GM18508 (cell line): Measurements from ENCODE around the gene GRWD1.

ENCODE experiments used
- ATAC-seq: cut with Tn5 transposase; IDR thresholded peaks from one replicate; pipeline ENCODE4 v1.9.1; 2021; ENCODE audit warnings: moderate number of reproducible peaks; ENCODE audit not compliant: insufficient read depth, unreplicated experiment

Gene GRWD1

DNA sequence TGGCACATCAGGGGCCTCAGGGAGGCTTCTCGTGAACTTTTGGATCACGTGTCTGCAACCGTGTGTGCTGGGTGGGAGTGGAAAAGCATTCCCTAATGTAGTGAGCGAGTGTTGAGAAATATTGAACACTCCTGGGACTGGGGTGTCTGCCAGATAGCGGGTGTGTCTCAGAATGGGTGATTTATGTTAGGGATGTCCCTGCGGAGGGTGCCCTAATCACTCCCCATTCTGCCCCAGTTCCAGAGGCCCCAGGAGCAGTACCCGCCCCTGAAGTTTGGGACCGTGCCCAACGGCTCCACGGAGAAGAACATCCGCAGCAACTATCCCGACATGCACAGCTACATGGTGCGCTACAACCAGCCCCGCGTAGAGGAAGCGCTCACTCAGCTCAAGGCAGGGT lies 24.2 kb upstream of the GRWD1 start:
- ATAC-seq: no peak

DNA sequence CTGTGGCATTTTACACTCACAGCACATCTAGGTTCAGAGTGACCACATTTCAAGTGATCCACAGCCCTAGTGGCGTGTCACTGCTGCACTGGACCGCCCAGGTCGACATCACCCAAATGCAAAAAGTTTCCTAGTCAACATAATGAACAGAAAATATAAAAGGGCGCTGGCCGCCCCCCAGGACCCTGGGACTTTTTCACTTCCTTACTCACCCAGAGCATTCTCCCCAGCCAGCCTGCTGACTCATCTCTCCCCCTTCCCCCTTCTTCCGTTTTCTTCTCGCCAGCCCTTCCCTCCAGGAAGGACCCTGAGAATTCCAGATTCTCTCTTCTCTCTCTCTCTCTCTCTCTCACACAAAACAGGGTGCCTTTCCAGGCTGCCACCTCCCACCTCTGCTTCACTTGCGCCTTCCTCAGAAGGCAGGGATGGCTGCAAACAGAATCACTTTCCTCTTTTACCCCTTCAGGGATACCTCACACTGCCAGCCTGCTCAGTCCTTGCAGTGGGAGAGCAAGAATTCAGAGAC lies 21.0 kb upstream of the GRWD1 start:
- ATAC-seq: no peak

DNA sequence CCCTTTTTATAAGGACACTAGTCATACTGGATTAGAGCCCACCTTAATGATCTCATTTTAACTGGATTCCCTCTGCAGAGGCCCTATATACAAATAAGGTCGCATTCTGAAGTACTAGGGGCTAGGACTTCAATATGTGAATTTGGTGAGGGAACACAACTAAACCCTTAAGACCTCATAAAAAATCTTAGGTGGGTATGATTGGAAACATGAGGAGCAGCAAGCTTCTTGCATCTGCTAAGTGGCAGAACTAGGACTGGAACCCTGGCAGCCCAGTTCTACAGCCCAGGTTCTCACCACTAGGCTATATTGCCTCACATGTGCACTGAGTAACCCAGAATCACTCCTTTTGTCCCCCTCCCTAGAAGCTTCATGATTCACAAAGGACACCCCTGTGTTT lies 17.1 kb upstream of the GRWD1 start:
- no peak for ATAC-seq

DNA sequence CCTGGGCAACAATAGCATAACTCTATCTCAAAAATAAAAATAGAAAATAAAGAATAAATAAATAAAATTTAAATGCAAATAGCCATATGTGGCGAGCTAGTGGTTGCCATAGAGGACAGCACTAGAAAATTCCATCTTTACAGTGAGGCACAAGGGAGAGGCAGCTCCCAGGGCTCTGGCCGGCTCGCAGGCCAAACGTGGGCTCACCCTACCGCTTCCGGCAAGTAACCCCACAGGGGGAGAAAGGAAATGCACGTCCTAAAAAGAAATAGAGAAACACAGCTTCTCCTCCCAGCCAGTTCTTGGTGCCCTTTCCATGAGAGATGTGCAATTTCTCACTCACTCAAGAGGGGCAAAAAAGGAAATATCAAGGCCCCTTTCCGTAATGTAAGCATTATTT lies 12.4 kb upstream of the GRWD1 start:
- ATAC-seq: no peak

DNA sequence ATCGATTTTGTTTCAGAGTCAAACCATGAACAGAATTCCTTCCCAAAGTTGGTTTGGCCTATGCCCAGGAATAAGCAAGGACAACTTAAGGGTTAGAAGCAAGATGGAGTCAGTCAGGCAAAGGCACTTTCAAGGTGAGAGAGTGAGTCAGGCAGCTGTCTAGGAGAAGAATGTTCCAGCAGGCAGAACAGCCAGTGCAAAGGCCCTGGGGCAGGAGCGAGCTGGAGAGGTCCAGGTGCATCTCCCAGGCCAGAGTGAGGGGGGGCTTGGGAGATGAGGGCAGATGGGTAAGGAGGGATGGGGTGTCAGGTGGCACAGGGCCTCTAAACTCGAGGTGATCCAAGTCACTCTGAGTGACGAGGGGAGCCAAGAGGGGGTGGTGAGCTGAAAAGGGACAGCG lies 9.2 kb upstream of the GRWD1 start:
- ATAC-seq: no peak

DNA sequence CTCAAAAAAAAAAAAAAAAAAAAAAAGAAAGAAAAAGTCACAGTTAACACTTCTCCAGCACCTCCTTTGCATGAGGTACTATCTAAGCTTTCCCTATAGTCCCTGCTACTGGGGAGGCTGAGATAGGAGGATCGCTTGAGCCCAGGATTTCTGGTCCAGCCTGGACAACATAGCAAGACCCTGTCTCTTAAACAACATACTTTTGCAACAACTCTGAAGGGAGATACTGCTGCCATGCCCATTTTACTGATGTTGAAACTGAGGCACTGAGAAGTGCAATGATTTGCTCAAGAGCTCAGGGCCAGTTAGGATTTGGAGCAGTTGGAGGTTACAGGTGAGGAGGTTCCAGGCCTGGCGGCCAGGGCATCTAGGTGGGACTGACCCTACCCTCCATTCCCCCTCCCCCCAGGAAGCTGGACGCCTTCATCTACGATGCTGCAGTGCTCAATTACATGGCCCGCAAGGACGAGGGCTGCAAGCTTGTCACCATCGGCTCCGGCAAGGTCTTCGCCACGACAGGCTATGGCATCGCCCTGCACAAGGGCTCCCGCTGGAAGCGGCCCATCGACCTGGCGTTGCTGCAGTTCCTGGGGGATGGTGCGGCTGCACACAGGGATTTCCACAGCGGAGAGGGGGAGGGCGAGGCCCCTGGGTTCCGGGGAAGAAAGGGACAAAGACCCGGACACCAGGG lies 4.3 kb upstream of the GRWD1 start:
- ATAC-seq: no peak

DNA sequence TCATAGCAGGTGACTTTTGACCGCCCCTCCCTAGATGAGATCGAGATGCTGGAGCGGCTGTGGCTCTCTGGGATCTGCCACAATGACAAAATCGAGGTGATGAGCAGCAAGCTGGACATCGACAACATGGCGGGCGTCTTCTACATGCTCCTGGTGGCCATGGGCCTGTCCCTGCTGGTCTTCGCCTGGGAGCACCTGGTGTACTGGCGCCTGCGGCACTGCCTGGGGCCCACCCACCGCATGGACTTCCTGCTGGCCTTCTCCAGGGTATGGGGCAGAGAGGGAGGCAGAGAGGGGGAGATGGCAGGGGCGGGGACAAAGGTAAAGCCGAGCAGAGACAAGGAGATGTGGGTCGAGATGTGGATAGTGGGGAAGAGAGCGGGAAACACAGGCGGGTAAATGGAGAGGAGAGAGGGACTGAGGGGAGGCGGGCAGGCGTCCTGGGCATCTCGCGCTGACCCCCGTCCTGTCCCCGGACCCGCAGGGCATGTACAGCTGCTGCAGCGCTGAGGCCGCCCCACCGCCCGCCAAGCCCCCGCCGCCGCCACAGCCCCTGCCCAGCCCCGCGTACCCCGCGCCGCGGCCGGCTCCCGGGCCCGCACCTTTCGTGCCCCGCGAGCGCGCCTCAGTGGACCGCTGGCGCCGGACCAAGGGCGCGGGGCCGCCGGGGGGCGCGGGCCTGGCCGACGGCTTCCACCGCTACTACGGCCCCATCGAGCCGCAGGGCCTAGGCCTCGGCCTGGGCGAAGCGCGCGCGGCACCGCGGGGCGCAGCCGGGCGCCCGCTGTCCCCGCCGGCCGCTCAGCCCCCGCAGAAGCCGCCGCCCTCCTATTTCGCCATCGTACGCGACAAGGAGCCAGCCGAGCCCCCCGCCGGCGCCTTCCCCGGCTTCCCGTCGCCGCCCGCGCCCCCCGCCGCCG lies 3.4 kb upstream of the GRWD1 start:
- ATAC-seq: no peak

DNA sequence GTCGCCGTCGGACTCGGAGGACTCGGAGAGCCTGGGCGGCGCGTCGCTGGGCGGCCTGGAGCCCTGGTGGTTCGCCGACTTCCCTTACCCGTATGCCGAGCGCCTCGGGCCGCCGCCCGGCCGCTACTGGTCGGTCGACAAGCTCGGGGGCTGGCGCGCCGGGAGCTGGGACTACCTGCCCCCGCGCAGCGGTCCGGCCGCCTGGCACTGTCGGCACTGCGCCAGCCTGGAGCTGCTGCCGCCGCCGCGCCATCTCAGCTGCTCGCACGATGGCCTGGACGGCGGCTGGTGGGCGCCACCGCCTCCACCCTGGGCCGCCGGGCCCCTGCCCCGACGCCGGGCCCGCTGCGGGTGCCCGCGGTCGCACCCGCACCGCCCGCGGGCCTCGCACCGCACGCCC lies 2.5 kb upstream of the GRWD1 start:
- ATAC-seq: no peak

DNA sequence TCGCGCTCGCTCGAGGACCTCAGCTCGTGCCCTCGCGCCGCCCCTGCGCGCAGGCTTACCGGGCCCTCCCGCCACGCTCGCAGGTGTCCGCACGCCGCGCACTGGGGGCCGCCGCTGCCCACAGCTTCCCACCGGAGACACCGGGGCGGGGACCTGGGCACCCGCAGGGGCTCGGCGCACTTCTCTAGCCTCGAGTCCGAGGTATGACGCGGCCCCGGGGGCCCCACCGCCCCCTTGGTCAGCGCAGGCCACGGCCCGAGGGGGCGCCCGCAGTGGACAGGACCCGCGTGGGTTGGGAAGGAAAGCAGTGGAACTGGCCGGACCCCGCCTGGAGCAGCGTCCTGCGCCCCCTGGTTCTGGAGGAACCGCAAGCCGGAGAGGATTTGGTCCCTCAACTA lies 2.1 kb upstream of the GRWD1 start:
- ATAC-seq: no peak

DNA sequence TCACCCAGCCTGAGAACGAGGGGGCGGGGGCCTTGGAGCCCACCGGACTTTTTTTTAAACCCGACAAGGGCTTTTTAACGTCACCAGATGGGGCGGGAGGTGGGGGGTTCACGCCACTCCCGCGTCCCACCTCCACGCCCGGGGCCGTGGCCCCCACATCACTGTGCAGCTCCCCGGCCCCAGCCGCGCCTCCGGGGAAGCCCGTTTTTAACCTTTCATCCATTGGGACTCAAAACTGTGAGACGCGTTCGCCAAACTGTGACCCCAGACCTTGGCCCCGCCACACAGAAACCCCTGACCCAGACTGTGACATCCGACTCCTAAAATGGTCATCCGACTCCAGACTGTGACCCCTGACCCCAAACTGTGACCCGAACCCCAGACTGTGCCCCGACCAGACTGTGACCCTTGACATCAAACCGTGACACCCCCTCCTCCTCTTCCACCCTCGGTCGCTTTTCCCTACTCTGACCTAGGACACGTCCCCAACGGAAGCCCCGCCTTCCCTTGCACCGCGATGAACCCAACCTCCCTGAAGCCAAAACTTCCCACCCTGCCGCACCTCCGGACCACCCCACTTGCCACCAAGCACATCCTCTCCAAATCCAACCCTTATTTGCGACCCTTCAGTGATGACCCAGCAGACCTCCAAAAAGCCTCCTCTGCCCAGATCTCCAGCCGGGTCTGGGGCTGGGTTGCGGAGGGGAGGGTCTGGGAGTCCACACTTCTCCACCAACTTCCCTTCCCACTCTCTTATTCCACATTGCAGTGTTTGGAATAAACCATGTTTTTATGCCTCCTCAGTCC lies 1.5 kb upstream of the GRWD1 start:
- no peak for ATAC-seq

DNA sequence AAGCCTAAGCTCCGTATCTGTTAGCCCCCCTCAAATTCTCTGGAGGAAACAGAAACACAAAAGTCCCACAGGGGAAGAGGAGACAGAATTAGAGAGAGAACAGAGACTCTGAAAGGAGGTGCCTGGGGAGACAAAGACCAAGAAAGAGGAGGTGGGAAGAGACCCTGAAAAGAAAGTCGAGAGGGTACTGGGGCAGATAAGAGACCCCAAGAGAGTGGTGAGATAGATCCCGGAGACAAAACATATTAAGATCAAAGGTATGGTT lies 915 bp upstream of the GRWD1 start:
- ATAC-seq: no peak

DNA sequence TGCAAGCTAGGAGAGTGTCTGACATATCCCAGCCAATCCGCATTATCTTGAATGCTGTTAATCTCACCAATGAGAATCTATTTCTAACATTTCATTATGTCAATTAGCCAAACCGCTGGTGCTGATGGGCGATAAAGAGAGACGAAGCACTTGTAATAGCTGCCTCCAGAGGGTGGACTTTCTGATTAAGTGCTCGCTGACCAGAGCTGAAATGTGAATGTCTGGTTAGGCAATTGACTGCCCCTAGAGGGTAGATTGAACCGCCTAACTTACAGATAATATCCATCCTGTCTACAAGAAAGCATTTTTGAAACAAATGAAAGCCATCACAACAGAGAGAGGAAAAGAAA lies 552 bp upstream of the GRWD1 start:
- ATAC-seq: peak; percentile 20

DNA sequence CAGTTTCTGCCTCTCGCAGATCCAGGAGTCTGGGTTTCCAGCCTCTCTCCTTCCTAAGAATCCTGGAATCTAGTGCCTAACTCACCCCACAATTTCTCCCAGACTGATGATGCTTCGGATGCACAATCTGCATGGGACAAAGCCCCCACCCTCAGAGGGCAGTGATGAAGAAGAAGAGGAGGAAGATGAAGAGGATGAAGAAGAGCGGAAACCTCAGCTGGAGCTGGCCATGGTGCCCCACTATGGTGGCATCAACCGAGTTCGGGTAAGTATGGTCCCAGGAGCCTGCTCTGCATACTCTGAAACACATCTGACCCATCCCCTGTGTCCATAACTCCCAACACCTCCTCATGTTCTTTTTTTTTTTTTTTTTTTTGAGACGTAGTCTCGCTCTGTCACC lies 796 bp downstream of the GRWD1 start:
- ATAC-seq: no peak

DNA sequence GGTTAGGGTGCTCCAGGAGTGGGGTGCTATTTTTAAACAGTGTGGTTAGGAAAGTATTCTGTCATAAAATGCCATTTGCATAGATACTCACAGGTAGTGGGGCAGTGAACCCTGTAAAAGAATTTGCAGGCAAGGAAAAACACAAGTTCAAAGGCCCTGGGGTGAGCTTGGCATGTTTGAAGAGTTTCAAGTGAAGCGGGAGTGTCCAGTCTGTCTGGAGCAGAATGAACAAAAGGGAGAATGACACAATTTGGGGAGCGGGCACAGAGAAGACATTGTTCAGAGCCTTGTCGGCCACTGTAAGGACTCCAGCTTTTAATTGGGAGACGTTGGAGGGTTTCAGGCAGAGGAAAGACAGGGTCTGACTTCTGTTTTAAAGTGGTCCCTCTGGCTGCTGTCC lies 2.8 kb downstream of the GRWD1 start:
- no peak for ATAC-seq

DNA sequence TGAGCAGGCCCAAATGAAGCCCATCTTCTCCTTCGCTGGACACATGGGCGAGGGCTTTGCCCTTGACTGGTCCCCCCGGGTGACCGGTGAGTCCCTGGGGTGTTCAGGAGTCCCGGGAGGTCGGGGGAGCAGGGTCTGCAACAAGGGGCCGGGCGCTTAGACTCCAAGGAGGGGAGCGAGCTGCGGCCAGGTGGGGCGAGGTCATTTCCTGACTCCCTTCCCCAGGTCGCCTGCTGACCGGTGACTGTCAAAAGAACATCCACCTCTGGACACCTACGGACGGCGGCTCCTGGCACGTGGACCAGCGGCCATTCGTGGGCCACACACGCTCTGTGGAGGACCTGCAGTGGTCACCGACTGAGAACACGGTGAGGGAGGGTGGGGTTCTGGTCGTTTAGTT lies 4.7 kb downstream of the GRWD1 start:
- no peak for ATAC-seq

DNA sequence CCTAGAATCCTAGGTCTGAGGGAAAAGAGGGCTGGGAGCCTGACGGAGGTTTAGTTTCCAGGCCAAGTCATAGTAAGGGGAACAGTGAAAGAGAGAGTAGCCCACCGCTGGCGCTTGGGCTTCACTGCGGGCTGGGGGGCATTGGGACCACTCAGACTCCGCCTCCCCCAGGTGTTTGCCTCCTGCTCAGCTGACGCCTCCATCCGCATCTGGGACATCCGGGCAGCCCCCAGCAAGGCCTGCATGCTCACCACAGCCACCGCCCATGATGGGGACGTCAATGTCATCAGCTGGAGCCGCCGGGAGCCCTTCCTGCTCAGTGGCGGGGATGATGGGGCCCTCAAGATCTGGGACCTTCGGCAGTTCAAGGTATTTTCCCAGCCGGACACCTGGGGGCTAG lies 5.1 kb downstream of the GRWD1 start:
- ATAC-seq: no peak

DNA sequence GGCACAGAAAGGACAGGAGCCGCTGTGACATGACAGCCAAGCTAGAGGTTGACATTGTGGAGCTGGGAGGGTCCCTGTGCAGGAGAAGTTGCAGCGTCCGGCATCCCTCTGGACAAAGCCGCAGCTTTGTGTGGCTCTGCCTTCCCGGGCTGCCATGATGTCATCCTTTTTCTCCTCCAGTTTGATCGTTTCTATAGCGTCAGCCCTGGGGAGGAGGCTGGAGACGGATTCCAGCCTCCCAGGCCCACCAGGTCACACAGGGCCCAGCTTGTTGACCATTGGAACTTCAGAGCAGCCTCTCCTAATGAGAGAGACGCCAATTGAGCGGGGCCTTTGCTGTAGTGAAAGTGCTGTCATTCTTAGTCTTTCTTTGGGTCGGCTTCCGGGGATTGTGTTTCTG lies 5.8 kb downstream of the GRWD1 start:
- ATAC-seq: no peak

DNA sequence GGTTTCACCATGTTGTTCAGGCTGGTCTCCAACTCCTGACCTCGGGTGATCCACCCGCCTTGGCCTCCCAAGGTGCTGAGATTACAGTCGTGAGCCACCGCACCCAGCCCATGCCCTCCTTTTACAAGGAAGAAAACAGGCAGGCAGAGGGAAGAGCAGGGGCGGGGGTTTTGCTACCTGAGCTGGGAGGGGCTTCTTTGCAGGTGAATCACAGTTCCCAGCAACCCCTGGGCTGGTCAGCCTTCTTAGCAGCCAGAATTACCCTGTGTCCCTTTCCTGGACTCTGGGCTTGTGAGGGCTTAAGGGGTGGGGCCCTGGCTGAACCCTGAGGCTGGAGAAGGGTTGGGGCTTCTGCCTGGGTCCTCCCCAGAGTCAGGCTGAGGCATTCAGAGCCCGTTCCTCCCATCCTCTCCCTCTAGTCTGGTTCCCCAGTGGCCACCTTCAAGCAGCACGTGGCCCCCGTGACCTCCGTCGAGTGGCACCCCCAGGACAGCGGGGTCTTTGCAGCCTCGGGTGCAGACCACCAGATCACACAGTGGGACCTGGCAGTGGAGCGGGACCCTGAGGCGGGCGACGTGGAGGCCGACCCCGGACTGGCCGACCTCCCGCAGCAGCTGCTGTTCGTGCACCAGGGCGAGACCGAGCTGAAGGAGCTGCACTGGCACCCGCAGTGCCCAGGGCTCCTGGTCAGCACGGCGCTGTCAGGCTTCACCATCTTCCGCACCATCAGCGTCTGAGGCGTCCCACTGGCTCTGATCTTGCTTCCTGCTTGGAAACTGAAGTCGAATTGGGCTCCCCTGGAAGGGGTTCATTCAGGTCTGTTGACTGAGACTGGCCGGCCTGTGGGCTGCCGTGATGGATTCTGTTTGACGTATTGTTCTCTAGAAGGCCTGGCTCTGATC lies 6.8 kb downstream of the GRWD1 start:
- no peak for ATAC-seq

DNA sequence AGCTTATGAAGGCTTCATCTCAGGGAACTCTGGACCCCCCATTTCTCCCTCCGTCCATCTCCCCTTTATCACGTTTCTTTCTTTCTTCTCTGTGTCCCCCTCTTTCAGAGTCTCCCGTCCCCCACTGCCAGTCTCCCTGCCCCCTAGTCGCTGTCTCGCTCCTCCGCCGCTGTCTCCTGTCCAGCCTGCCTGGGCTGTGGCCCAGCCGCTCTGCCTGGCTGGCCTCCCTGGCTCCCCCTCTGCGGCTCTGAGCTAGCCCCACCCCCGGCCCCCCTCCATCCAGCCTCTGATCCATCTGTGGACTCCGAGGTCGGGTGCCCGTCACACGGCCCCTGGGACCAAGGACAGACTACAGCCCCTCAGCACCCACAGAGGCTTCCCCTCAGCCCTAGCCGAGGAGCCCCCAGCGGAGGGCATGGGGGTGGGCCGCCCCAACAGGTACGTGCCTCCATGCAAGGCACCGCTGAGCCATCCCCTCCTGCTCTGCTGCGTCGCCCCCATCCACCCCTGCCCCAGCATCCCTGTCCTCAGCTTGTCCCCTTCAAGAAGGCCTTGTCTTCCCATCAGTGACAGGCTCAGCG lies 8.5 kb downstream of the GRWD1 start:
- ATAC-seq: no peak
